Activated CD4-positive, alpha-beta T cell treated with anti-CD3 and anti-CD28 coated beads, Interleukin-2, amount 10 ng/mL, durations not matched to agents 24 days and 14 days (primary cell): ENCODE measurements around the gene RAB40C. TPM values are rescaled to one million over a fixed set of nuclear protein-coding genes. Genes with fewer than 3 reads are reported as not detected.

Source experiments
- DNase-seq: peaks from one replicate; pipeline ENCODE4 v3.0.0; 2022
- H3K27ac Mint-ChIP-seq: one replicate; pipeline ENCODE4 v1.8.0; 2022; ENCODE audit warnings: mild to moderate bottlenecking, mixed read lengths
- H3K27me3 Mint-ChIP-seq: one replicate; pipeline ENCODE4 v1.8.0; 2022; ENCODE audit warnings: mixed read lengths
- H3K36me3 Mint-ChIP-seq: one replicate; pipeline ENCODE4 v1.8.0; 2022; ENCODE audit warnings: low read depth, mild to moderate bottlenecking, mixed read lengths
- H3K4me1 Mint-ChIP-seq: one replicate; pipeline ENCODE4 v1.8.0; 2021; ENCODE audit warnings: mixed read lengths
- H3K4me3 Mint-ChIP-seq: one replicate; pipeline ENCODE4 v1.8.0; 2022; ENCODE audit warnings: mild to moderate bottlenecking, moderate library complexity, mixed read lengths
- H3K9me3 Mint-ChIP-seq: one replicate; pipeline ENCODE4 v1.8.0; 2021; ENCODE audit warnings: mixed read lengths
- intact Hi-C: fragments of 100-400 bp; cut with micrococcal nuclease; formaldehyde crosslinking; loops from one replicate; pipeline ENCODE4 v1.15.1; 2023
- total RNA-seq: library from RNA; stranded (reverse); gene quantifications from 2 replicates; pipeline ENCODE4 v1.2.3, GENCODE V29; 2022

The RAB40C gene
- total RNA-seq, 1 donor from 2014 or later, result 16.5 TPM

DNA sequence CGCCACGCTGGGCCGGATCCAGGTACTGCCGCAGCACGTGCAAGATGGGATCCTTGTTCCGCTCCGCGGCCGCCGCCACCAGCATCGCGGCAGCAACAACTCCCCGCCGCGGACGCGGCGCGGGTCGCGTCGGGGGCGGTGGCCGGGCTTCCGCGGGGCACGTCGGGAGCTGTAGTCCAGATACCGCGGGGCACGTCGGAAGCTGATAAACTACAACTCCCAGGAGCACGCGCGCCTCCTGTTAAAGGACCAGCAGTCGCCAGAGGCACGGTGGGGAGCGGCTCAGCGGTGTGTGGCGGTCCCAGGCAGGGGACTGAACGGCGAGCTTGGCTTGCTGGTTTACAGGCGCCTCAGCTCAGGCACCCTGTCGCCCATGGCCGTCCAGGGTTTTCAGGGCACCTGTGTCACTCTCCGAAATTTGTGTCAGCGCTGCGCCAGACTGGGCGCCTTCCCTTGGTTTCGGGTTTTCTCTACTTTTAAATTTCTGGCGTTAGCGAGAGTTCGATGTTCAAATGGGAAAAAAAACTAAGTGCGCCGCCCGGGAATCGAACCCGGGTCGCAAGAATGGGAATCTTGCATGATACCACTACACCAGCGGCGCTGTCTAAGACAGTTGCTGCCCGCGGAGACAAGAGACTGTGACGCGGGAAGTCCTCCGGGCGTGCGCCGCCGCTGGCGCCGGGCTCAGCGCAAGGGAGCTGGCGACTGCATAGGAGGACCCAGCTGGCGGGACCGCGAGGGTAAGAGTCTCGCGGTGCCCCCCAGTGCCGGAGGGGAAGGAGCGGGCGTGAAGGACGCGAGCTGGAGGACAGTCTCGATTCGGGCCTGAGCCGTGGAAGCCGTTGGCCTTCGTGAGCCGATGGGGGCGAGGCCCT lies 46.6 kb downstream of the RAB40C start, which contains the start of gene METTL26:
Gene METTL26, minus strand, starts transcription at position 100 of the 875 bp plus-strand sequence. Its CDS starts 15 bp downstream, at position 85.
- H3K36me3 Mint-ChIP-seq, result no peaks in the 10 kb centered on the region
- peak within 1 kb of the TSS; percentile 93 for H3K4me3 Mint-ChIP-seq
- H3K27me3 Mint-ChIP-seq, result peaks cover 2% of the 10 kb centered on the region
- peaks cover 6% of the 10 kb centered on the region for H3K4me1 Mint-ChIP-seq
- DNase-seq, result peak; percentile 98
- no peaks in the 10 kb centered on the region for H3K9me3 Mint-ChIP-seq
- peak within 1 kb of the TSS; percentile 95 for H3K27ac Mint-ChIP-seq
- intact Hi-C loops, result loop anchor here (1.0 to 2.0 kb wide), 4 partner anchors 13 to 109 kb away; partner anchors contain the start of genes CAPN15, JMJD8 and WDR90

DNA sequence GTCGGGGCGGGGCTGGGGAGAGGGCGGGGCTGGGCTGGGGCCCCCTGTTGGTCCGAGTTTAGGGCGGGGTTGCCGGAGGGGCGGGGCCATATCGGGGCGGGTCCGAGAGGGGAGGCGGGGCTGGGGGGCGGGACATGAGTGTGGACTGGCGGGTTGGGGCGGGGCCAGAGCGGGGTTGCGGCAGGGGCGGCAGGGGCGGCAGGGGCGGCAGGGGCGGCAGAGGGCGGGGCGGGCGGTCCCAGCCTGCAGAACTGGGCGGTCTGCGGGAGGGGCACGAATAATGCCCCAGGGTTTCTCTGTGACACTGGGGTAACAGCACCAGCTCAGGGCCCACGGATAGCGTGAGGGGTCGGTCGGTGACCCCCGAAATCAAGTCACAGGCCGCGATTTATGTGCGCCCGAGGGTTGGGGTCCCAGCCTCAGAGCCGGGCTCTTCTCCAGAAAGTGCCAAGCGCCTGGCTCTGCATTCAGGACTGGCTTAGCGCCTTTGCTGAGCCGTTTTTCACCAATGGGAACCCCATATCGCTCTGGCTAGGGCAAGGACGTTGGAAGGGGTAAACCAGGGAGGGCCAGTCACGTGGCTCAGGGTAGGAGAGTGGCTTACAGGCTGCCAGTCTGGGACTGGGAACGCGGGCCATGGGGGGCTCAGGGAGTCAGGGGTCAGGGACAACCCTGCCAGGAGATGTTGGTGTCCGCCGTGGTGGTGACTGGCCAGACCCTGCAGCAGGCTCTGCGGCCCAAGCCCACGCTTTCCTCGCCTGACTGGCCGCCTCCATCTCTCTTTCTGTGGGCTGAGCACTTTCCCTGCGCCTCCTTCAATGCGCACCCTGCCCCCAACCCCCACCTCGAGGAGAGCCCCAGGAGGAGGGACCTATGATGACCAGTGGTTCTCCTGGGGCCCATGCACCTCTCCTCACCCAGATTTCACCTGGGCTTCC lies 47.5 kb downstream of the RAB40C start:
- Mint-ChIP-seq H3K4me3 (peak overlapping the region; percentile 93), H3K27me3 (peaks cover 2% of the 10 kb centered on the region), H3K9me3 (no peaks in the 10 kb centered on the region), H3K27ac (peak overlapping the region; percentile 95), H3K36me3 (no peaks in the 10 kb centered on the region), H3K4me1 (peaks cover 6% of the 10 kb centered on the region)
- intact Hi-C loops, result loop anchor here (1.0 to 2.0 kb wide), 2 partner anchors 12 to 47 kb away; partner anchors contain the start of genes JMJD8 and WDR90
- DNase-seq, result peak; percentile 93

DNA sequence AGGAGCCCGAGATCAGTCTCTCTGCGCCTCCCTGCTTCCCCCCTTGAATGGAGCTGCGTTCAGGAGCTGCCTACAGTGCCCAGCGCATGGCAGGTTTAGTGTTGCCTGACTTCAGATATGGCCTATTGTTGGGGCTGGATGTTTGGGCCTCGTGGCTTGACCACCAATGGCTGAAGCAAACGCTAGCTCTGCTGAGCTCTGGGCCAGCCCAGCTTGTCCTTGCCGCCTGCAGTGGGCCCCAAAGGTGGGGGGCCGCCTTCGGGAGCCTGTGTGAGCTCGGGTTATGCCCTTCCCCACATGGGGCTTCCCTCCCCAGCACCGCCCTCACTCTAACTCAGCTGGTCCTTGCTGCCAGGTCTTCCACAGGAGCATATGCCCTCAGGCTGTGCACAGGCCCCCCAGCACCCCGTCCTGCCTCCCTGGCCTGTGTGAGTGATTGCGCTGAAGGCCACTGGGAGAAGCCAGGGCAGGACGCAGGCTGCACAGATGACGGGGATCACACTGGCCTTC lies 48.2 kb downstream of the RAB40C start:
- H3K27me3 Mint-ChIP-seq, result peaks cover 2% of the 10 kb centered on the region
- H3K9me3 Mint-ChIP-seq, result no peaks in the 10 kb centered on the region
- no peak overlapping the region for H3K4me3 Mint-ChIP-seq
- peaks cover 6% of the 10 kb centered on the region for H3K4me1 Mint-ChIP-seq
- DNase-seq, result no peak
- H3K27ac Mint-ChIP-seq, result no peak overlapping the region
- intact Hi-C loops, result no loop called here
- no peaks in the 10 kb centered on the region for H3K36me3 Mint-ChIP-seq

DNA sequence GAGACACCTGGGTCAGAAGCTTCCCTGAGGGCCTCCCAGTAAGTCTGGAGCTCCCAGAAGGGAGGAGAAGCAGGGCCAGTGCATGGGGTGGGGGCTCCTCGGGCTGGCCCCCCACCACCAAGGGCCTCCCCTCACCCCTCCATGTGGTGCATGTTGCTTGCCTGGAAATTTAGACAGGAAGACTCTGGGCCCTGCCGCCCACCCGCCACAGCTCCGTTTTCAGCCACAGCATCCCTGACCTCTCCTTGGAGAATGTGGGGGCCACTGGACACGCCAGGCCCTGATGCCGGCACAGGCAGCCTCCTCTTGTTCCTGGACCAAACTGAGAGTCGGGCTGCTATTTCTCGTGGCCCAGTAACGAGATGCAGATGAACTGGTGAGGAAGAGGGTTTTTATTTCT lies 49.0 kb downstream of the RAB40C start:
- no peak overlapping the region for H3K4me3 Mint-ChIP-seq
- H3K9me3 Mint-ChIP-seq, result no peaks in the 10 kb centered on the region
- peaks cover 2% of the 10 kb centered on the region for H3K27me3 Mint-ChIP-seq
- no peaks in the 10 kb centered on the region for H3K36me3 Mint-ChIP-seq
- peaks cover 8% of the 10 kb centered on the region for H3K4me1 Mint-ChIP-seq
- DNase-seq, result no peak
- no peak overlapping the region for H3K27ac Mint-ChIP-seq
- intact Hi-C loops, result no loop called here

DNA sequence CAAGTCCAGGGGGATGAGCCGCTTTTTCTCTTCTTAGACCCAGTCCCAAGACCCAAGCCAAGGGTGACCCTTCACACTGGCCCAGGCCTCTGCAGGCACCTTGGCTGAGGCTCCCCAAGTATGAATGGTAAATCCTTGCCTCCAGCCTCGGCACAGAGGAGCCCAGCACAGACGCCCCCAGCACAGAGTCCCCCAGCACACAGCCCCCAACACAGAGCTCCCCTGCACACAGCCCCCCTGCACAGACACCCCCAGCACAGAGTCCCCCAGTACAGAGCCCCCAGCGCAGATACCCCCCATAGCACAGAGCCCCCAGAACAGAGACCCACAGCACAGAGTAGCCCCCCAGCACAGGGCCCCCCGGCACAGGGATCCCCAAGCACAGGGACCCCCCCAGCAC lies 50.7 kb downstream of the RAB40C start:
- H3K27me3 Mint-ChIP-seq, result peaks cover 2% of the 10 kb centered on the region
- H3K4me3 Mint-ChIP-seq, result peak overlapping the region; percentile 65
- peaks cover 13% of the 10 kb centered on the region for H3K4me1 Mint-ChIP-seq
- H3K9me3 Mint-ChIP-seq, result no peaks in the 10 kb centered on the region
- no peak overlapping the region for H3K27ac Mint-ChIP-seq
- no peak for DNase-seq
- peaks cover 5% of the 10 kb centered on the region for H3K36me3 Mint-ChIP-seq
- intact Hi-C loops, result loop anchor here (1.0 kb wide), 1 partner anchor 9 kb away; the partner anchor contains the start of gene WDR90

DNA sequence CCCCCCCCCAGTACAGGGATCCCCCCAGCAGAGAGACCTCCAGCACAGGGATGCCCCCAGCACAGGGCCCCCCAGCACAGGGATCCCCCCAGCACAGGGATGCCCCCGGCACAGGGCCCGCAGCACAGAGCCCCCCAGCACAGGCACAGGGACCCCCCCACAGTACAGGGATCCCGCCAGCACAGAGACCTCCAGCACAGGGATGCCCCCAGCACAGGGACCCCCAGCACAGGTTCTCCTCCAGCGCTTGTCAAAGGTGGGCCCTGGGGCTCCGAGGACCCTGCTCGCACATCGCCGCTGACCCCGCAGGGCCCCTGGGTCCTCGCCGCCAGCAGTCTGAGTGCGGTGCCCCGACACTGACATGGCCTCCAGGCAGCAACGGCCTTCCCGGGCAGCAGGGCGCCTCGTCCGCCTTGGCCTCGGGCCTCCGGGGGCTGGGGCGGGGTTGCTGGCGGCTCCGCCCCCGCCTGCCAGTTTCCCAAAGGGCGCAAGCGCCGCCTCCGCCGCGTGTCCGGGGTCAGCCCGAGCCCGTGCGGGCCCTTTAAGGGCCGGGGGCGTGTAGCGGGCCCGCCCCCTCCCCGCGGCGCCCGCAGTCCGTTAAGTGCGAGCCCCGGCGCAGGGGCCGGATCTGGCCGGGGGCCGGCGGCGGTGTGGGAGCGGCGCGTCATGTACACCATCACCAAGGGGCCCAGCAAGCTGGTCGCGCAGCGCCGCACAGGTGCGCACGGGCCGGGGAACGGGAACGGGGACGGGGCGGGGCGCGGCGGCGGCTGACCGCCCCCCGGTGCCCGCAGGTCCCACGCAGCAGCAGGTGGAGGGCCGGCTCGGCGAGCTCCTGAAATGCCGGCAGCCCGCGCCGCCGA lies 51.7 kb downstream of the RAB40C start, which contains the start of gene MCRIP2:
Gene MCRIP2, plus strand, starts transcription at position 503 of the 863 bp plus-strand sequence. Its CDS starts 164 bp downstream, at position 667.
- intact Hi-C loops, result loop anchor here (1.0 kb wide), 1 partner anchor 8 kb away; the partner anchor contains the start of gene WDR90
- Mint-ChIP-seq H3K9me3 (no peaks in the 10 kb centered on the region), H3K4me3 (peak within 1 kb of the TSS; percentile 80), H3K27me3 (peaks cover 2% of the 10 kb centered on the region), H3K4me1 (peaks cover 12% of the 10 kb centered on the region), H3K36me3 (peaks cover 5% of the 10 kb centered on the region), H3K27ac (peak within 1 kb of the TSS; percentile 67)
- DNase-seq, result peak; percentile 95

DNA sequence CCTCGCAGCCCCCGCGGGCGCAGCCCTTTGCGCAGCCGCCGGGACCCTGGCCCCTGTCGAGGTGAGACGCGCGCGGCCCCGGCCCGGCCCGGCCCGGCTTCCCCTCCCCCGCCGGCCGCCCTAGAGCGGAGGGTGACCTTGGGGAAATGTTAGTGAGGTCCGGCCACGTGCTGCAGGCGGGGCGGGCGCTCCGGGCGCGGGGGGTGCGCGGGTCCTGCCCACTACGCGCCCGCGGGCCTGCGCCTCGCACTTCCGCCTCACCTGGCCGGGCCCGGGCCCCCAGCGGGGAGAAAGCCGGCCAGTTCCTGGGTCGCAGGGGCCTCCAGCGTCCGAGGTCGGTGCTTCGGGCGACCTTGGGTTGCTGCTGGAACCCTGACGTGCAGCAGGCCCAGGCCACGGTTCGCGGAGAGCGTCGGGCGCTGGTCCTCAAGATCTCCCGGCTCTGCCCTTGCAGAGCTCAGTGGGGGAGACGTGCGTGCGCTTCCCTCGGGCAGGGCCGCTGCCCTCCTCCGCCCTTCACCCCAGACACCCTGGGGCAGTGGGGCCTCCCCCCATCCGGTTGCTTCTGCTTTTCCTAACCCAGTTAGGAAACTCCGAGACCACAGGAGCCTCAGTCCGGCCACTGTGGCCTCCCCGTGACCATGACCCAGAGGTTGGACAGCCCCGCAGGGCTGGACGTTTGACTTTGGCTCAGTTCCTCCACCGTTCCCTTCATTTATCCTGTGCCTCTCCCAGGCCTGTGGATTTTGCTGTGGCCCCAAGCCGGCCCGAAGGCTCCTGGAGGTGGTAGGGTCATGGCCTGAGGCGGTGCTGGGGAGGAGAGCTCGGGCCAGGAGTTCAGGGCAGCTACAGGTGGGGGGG lies 52.6 kb downstream of the RAB40C start:
- peak; percentile 85 for DNase-seq
- intact Hi-C loops, result no loop called here
- peaks cover 8% of the 10 kb centered on the region for H3K36me3 Mint-ChIP-seq

DNA sequence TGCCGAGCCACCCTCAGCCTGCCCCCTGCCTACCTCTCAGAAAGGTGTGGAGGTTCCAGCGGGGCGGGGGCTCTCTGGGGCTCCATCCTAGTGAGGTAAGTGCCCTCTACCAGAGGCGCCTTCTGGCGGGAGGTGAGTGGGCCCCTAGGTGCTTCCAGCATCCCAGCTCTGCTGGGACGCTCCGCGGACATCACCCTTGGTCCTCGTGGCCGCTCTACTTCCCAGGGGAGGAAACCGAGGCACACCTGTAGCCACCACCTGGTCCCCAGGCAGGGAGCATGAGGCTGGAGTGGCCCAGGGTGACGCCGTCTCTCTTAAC lies 53.1 kb downstream of the RAB40C start:
- peak overlapping the region; percentile 67 for H3K27ac Mint-ChIP-seq

More for the DNA sequence above, 52.6 kb downstream of the RAB40C start:
- H3K27me3 Mint-ChIP-seq, result no peaks in the 10 kb centered on the region
- H3K4me3 Mint-ChIP-seq, result peak overlapping the region; percentile 80
- H3K9me3 Mint-ChIP-seq, result no peaks in the 10 kb centered on the region
- H3K4me1 Mint-ChIP-seq, result peaks cover 10% of the 10 kb centered on the region
- H3K27ac Mint-ChIP-seq, result peak overlapping the region; percentile 67

DNA sequence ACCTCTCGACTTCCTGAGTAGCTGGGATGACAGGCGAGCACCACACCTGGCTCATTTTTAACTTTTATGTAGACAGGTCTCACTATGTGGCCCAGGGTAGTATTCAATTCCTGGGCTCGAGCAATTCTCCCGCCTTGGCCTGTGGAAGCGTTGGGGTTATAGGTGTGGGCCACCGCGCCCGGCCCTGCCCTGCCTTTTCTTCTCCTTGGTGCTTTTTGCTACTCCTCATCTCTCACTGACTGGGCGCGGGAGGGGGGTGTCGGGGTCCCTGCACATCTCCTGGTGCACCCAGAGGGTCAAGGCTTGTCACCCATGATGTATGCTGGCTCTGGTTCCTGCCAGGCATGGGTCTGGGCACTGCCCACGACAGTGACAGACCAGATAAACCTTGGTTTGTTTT lies 54.7 kb downstream of the RAB40C start:
- Mint-ChIP-seq H3K27ac (no peak overlapping the region), H3K27me3 (no peaks in the 10 kb centered on the region), H3K4me3 (peak overlapping the region; percentile 58), H3K36me3 (peaks cover 10% of the 10 kb centered on the region), H3K9me3 (no peaks in the 10 kb centered on the region), H3K4me1 (peaks cover 10% of the 10 kb centered on the region)
- DNase-seq, result no peak
- intact Hi-C loops, result no loop called here

More for the DNA sequence above, 53.1 kb downstream of the RAB40C start:
- no peak for DNase-seq
- Mint-ChIP-seq H3K9me3 (no peaks in the 10 kb centered on the region), H3K4me3 (peak overlapping the region; percentile 80), H3K4me1 (peaks cover 10% of the 10 kb centered on the region), H3K36me3 (peaks cover 8% of the 10 kb centered on the region), H3K27me3 (no peaks in the 10 kb centered on the region)
- intact Hi-C loops, result no loop called here

DNA sequence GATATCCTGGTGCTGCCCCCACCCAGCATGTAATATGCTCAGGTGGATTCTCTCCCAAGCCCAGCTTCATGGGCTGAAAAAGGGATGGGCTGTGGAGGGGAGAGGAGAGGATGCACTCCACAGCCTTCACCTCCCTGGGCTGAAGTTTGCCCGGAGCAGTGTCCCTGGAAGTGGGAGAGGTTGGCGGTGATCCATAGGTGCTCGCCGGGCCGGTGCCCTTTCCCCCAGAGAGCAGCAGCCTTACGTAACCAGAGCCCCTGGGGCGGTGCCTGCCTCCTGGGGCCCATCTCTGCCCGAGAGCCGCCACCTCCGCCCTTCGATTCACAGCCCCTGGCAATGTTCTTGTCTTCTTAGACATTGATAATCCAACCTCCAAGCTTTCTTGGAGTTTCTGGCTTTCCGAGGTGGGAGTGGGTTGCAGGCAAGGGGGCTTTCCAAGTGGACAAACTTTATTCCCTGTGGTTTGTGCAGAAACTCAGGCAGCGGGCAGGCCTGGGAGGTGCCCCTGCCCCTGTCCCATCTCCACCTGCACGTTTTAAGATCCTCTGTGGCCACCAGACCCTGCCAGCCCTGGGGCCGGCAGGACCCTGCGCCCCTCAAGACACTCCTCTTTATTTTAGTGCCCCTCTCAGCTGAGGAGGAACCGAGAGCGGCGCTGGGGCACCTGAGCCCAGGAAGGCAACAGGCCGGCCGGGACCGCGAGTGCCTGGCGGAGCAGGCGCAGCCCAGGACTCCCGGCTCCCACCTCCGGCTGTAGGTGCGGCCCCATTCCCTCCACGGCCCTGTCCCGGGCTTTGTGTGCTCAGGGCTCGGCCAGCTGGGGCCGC lies 56.2 kb downstream of the RAB40C start:
- Mint-ChIP-seq H3K4me1 (peaks cover 10% of the 10 kb centered on the region), H3K9me3 (no peaks in the 10 kb centered on the region), H3K27ac (no peak overlapping the region), H3K36me3 (peaks cover 10% of the 10 kb centered on the region), H3K27me3 (no peaks in the 10 kb centered on the region), H3K4me3 (no peak overlapping the region)
- no peak for DNase-seq
- intact Hi-C loops, result no loop called here

DNA sequence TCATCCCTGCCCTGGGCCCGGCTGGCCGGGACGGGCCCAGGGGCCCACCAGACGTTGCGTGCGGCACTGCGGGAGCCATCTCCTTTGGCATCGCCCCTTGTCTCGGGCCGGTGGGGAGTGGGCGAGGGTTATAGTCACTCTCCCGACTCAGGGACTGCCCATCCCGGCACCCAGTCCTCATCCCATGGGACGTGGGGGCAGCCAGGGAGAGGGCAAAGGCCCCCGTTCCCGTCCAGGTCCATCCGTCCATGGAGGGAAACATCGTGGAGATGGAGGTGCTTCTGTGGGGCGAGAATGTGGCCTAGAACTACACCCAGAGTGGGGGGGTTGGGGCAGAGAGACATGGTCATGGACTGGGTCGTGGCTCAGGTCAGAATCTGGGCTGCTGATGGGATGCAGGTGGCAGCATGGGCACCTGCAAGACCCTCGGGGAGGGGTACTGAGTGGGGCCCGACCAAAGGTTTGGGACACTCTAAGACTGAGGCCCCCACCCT lies 56.9 kb downstream of the RAB40C start:
- DNase-seq, result no peak
- Mint-ChIP-seq H3K4me3 (no peak overlapping the region), H3K27ac (no peak overlapping the region), H3K9me3 (no peaks in the 10 kb centered on the region), H3K36me3 (peaks cover 10% of the 10 kb centered on the region), H3K4me1 (peaks cover 10% of the 10 kb centered on the region), H3K27me3 (no peaks in the 10 kb centered on the region)
- intact Hi-C loops, result no loop called here
